ENCODE results near the gene MXRA5. TPM values are rescaled to one million over a fixed set of nuclear protein-coding genes. Genes with fewer than 3 reads are reported as not detected.
"Not testable (repeated sequence)": the region's sequence is repeated elsewhere in the genome, so short reads cannot be mapped to it uniquely, and the experiment has no call there.

Gene MXRA5
- total RNA-seq, 1 donor from 2014 or later, result not detected

DNA sequence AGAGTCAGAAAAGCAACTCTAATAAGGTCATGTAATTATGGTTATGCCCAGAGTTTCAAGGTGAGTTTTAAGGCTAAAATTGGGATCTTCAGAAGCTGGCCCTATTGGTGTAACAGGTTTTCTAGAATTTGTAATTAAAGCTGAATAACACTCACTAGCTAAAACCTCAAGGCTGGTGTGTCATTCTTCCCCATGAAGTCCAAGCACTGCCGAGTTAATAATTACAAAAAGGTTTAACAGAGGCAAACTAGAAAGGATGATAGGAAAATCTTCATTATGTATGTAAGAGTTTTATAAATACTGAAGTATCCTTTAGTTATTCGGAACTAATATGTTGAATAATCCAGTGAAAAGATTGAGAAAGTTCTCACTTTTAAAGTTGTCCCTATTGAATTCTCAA is 34.3 kb downstream of the MXRA5 start:
- H3K4me1 Mint-ChIP-seq (ENCODE audit: low read depth), result no peaks in the 10 kb centered on the region
- no peak for DNase-seq (ENCODE audit: low spot score)
- no peak overlapping the region for H3K27ac Mint-ChIP-seq
- H3K4me3 Mint-ChIP-seq, result no peak overlapping the region
- intact Hi-C loops (cut with micrococcal nuclease), result no loop called here
- H3K36me3 Mint-ChIP-seq (ENCODE audit: low read depth), result no peaks in the 10 kb centered on the region
- no peaks in the 10 kb centered on the region for H3K9me3 Mint-ChIP-seq
- H3K27me3 Mint-ChIP-seq (ENCODE audit: insufficient read depth), result no peaks in the 10 kb centered on the region

DNA sequence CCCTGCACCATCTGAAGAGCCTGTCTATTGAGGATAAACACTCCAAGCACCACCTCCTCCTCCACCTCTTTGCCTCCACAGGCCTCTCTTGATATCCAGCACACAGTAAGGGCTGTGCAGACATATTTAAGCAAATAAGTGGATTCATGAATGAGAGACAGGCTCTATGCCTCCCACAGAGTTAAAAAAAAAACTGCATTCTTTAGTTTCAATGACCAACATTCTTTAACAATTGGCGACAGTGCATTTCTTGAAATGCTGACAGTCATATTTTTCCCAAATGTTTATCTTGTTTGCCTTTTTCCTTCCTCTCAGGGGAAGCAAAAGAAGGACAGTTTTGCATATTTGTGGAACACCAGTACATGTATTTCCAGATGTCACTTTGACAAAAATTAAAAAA is 38.6 kb downstream of the MXRA5 start:
- intact Hi-C loops (cut with micrococcal nuclease), result no loop called here
- no peak for DNase-seq (ENCODE audit: low spot score)
- no peak overlapping the region for H3K27ac Mint-ChIP-seq
- no peaks in the 10 kb centered on the region for H3K27me3 Mint-ChIP-seq (ENCODE audit: insufficient read depth)
- no peaks in the 10 kb centered on the region for H3K9me3 Mint-ChIP-seq
- no peaks in the 10 kb centered on the region for H3K36me3 Mint-ChIP-seq (ENCODE audit: low read depth)
- H3K4me1 Mint-ChIP-seq (ENCODE audit: low read depth), result no peaks in the 10 kb centered on the region
- no peak overlapping the region for H3K4me3 Mint-ChIP-seq

DNA sequence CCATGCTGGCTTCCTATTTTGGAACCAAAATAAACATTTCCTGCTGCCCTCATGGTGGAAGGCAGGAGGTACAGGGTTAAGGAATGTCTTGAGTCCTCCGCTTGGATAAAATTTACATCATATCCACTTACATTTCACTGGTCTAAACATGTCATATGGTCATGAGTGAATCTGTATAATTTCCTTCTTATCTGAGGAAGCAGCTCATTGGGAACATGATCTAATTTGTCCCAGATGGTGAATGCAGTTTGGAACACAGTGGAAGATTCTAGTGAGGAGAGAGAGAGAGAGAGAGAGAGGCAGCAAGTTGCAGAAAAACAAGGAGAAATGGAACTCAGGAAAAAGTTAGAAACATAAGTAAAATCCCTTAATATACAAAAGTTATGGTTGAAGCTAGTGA is 46.8 kb downstream of the MXRA5 start:
- no peaks in the 10 kb centered on the region for H3K27me3 Mint-ChIP-seq (ENCODE audit: insufficient read depth)
- no peak for DNase-seq (ENCODE audit: low spot score)
- no peaks in the 10 kb centered on the region for H3K36me3 Mint-ChIP-seq (ENCODE audit: low read depth)
- H3K27ac Mint-ChIP-seq, result no peak overlapping the region
- H3K4me1 Mint-ChIP-seq (ENCODE audit: low read depth), result no peaks in the 10 kb centered on the region
- H3K4me3 Mint-ChIP-seq, result no peak overlapping the region
- no peaks in the 10 kb centered on the region for H3K9me3 Mint-ChIP-seq
- intact Hi-C loops (cut with micrococcal nuclease), result no loop called here

DNA sequence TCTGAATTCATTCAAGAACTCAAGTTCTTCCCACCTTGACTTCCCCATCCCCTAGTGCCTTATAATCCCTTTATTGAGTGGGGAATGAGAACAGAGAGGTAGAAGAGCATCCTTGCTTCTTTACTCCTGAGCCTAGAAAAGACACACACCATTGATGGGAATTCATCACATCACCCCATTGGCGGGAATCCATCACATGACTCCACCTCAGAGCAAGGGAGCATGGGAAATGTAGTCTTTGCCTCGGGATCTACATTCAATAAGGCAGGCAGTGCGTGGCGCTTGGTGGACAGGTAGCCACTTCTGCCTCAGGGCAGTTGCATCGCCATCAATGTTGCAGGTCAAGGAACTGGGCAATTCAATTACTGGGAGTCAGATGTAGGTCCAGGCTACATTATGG is 50.7 kb downstream of the MXRA5 start:
- Mint-ChIP-seq H3K4me1 (ENCODE audit: low read depth) (no peaks in the 10 kb centered on the region), H3K27ac (no peak overlapping the region), H3K27me3 (ENCODE audit: insufficient read depth) (no peaks in the 10 kb centered on the region), H3K9me3 (no peaks in the 10 kb centered on the region), H3K36me3 (ENCODE audit: low read depth) (no peaks in the 10 kb centered on the region), H3K4me3 (no peak overlapping the region)
- DNase-seq (ENCODE audit: low spot score), result no peak
- intact Hi-C loops (cut with micrococcal nuclease), result no loop called here

DNA sequence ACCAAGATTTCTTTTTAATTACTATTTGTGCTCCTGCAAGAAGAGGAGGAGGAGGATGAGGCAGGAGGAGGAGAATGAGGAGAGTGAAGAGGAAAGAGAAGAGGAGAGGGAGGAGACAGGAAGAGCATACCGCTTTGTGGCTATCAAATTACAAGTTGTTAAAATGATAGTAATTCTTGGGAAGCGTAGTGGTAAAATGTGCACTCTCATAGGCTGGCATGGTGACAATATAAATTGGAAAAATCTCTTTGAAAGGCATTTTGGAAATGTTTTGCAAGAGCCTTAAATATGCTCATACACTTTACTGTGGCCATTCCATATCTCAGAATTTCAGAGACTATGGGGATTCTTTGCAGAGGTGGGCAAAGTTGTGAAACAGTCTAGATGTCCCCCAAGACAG is 53.2 kb downstream of the MXRA5 start:
- no peaks in the 10 kb centered on the region for H3K9me3 Mint-ChIP-seq
- H3K27me3 Mint-ChIP-seq (ENCODE audit: insufficient read depth), result peaks cover 4% of the 10 kb centered on the region
- H3K4me1 Mint-ChIP-seq (ENCODE audit: low read depth), result no peaks in the 10 kb centered on the region
- no peak overlapping the region for H3K4me3 Mint-ChIP-seq
- intact Hi-C loops (cut with micrococcal nuclease), result no loop called here
- H3K36me3 Mint-ChIP-seq (ENCODE audit: low read depth), result no peaks in the 10 kb centered on the region
- H3K27ac Mint-ChIP-seq, result no peak overlapping the region
- DNase-seq (ENCODE audit: low spot score), result no peak

DNA sequence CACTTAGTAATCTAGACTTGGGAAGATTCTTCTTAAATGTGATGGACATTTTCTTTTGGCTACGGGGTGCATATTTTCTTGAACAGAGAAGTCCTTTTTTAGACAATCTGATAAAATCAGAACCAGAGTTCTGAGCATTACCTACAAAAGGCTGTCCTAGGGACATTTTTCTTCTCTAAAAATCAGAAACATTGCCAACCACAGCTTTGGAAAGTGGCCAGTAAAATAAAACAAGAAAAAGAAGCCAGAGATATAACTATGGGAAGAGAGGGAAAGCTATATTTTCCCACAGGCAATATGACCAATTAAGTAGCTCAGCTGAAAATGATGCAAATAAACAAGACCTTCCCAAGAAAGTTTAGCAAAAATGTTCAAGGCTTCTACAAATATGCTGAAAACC is 55.9 kb downstream of the MXRA5 start:
- no peaks in the 10 kb centered on the region for H3K9me3 Mint-ChIP-seq
- intact Hi-C loops (cut with micrococcal nuclease), result no loop called here

DNA sequence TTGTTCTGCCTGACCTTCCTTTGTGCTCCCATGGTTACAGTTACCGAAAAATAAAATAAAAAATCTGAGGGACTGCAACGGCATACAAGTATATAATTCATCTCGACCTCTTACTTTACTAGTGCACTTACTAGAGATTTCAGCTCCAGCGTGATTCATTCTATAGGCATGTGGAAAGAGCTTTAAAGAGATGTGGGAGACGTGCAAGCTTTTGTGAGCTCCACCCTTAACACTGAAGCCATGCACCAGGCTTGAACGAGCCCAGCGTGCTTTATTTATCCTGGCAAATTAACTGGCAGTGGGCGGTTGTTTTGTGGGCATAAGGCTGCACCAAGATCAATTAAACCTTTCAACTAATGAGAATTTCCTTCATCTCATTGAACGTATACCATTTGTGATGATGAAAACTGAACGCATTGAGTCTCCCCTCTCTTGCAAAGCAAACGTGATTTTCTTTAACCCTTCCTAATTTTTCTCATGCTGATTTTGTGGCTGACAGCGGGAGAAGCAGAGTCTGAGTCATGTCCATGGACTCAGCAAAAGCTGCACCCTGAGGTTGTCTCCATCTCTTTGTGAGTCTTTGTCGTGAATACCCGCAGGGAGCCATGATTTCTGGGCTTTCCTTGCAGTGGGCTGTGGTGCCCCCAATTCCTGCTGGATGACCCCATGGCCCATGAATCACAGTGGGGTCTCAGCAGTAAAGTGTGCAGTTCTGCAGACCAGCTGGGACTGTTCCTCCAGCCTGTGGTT is 60.1 kb downstream of the MXRA5 start:
- DNase-seq (ENCODE audit: low spot score), result no peak
- Mint-ChIP-seq H3K4me3 (no peak overlapping the region), H3K27ac (no peak overlapping the region), H3K9me3 (no peaks in the 10 kb centered on the region), H3K4me1 (ENCODE audit: low read depth) (no peaks in the 10 kb centered on the region), H3K36me3 (ENCODE audit: low read depth) (no peaks in the 10 kb centered on the region), H3K27me3 (ENCODE audit: insufficient read depth) (peaks cover 4% of the 10 kb centered on the region)
- intact Hi-C loops (cut with micrococcal nuclease), result no loop called here

More for the DNA sequence above, 55.9 kb downstream of the MXRA5 start:
- no peak overlapping the region for H3K4me3 Mint-ChIP-seq
- no peak overlapping the region for H3K27ac Mint-ChIP-seq
- DNase-seq (ENCODE audit: low spot score), result no peak
- peaks cover 4% of the 10 kb centered on the region for H3K27me3 Mint-ChIP-seq (ENCODE audit: insufficient read depth)
- no peaks in the 10 kb centered on the region for H3K36me3 Mint-ChIP-seq (ENCODE audit: low read depth)
- no peaks in the 10 kb centered on the region for H3K4me1 Mint-ChIP-seq (ENCODE audit: low read depth)

DNA sequence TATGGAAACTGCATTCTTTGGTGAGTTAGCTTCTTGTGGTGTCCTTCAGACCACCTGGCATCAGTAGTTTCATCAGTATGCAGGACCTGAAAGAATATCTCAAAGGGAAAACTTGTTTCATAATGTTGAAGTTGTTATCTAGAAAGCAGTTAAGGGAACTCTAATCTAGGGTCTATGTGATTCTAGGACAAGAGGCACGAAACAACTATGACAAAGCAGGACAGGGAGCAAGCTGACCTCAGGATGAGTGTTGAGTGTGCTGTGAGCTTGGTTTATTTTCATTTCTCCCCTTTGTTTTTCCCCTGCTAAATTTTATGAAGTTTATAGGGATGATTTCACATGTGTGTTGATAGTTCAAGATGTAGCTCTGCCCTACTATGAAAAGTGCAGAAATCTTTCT is 65.7 kb downstream of the MXRA5 start:
- no peaks in the 10 kb centered on the region for H3K27me3 Mint-ChIP-seq (ENCODE audit: insufficient read depth)
- H3K4me3 Mint-ChIP-seq, result no peak overlapping the region
- no peaks in the 10 kb centered on the region for H3K4me1 Mint-ChIP-seq (ENCODE audit: low read depth)
- DNase-seq (ENCODE audit: low spot score), result no peak
- H3K9me3 Mint-ChIP-seq, result peaks cover 6% of the 10 kb centered on the region
- H3K27ac Mint-ChIP-seq, result no peak overlapping the region
- intact Hi-C loops (cut with micrococcal nuclease), result no loop called here
- H3K36me3 Mint-ChIP-seq (ENCODE audit: low read depth), result no peaks in the 10 kb centered on the region

DNA sequence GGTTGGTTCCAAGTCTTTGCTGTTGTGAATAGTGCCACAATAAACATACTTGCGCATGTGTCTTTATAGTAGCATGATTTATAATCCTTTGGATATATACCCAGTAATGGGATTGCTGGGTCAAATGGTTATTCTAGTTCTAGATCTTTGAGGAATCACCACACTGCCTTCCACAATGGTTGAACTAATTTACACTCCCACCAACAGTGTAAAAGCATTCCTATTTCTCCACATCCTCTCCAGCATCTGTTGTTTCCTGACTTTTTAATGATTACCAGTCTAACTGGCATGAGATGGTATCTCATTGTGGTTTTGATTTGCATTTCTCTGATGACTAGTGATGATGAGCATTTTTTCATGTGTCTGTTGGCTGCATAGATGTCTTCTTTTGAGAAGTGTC is 72.8 kb downstream of the MXRA5 start:
- DNase-seq (ENCODE audit: low spot score); H3K4me1 Mint-ChIP-seq (ENCODE audit: low read depth); H3K27me3 Mint-ChIP-seq (ENCODE audit: insufficient read depth); H3K4me3 Mint-ChIP-seq; H3K36me3 Mint-ChIP-seq (ENCODE audit: low read depth); intact Hi-C loops (cut with micrococcal nuclease); H3K27ac Mint-ChIP-seq: not testable (repeated sequence)
- peaks cover 15% of the 10 kb centered on the region for H3K9me3 Mint-ChIP-seq

DNA sequence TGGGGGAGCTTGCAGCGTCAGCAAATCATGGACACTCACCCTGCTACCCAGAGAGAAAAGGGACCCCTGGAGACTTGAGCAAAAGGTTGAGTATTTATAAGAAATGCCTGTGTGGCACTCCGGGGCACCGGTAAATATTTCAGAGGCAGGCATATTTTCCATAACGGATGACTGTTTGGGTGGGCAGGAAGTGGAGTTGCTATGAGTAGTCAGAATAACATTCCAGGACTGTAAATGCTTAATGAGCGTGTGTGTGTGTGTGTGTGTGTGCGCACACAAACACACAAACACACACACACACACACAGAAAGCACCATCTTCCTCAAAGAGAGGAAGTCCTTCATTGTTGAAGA is 74.6 kb downstream of the MXRA5 start:
- H3K4me1 Mint-ChIP-seq (ENCODE audit: low read depth), result no peaks in the 10 kb centered on the region
- DNase-seq (ENCODE audit: low spot score), result no peak
- H3K27me3 Mint-ChIP-seq (ENCODE audit: insufficient read depth), result no peaks in the 10 kb centered on the region
- no peak overlapping the region for H3K4me3 Mint-ChIP-seq
- peaks cover 9% of the 10 kb centered on the region for H3K9me3 Mint-ChIP-seq
- no peaks in the 10 kb centered on the region for H3K36me3 Mint-ChIP-seq (ENCODE audit: low read depth)
- intact Hi-C loops (cut with micrococcal nuclease), result no loop called here
- H3K27ac Mint-ChIP-seq, result no peak overlapping the region

DNA sequence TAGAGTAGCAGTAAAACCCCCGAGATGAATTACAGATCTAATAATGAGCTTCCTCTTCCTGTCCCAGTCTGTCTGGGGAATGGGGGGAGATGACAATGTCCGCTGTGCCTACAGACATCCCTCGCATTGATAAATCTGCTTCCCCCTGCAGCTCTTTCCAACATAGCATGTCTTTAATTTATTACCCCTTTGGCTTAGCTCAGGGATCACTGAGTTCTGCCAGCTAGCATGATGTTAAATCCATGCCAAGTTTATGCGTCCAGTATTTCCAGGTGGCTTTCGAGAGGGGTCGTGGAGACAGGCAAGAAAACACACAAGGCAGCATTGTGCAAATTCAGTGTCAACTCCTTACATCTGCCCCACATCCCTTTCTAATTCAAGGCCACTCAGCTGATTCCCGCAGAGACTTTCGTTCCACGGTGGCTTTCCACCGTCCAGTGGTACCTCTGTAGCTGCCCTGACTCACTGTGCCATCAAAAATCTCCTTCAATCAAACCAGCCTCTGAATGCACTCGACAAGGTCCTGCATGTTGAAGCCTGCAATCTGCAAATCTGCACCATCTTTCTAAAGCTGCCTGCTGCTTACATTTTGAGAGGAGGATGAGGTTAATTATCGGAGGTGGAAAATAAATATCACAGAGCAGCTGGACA is 75.1 kb downstream of the MXRA5 start:
- intact Hi-C loops (cut with micrococcal nuclease), result no loop called here
- no peak for DNase-seq (ENCODE audit: low spot score)
- H3K4me3 Mint-ChIP-seq, result no peak overlapping the region
- H3K36me3 Mint-ChIP-seq (ENCODE audit: low read depth), result no peaks in the 10 kb centered on the region
- no peaks in the 10 kb centered on the region for H3K4me1 Mint-ChIP-seq (ENCODE audit: low read depth)
- no peaks in the 10 kb centered on the region for H3K27me3 Mint-ChIP-seq (ENCODE audit: insufficient read depth)
- peaks cover 9% of the 10 kb centered on the region for H3K9me3 Mint-ChIP-seq
- no peak overlapping the region for H3K27ac Mint-ChIP-seq

DNA sequence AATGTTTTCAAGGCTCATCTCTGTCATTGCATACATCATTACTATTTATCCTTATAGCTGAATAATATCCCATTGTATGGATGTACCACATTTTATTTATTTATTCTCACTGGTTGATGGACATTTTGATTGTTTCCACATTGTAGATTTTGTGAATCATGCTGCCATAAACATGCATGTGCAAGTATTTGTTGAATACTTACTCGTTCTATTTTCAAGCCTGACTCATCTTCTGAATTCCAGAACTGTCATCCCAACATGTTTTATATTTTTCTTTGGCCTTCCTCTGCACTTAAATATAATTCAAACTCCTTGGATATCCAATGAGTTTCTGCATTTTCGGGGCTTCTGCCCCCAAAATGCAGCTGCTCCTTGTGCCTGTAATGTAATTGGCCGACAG is 77.6 kb downstream of the MXRA5 start:
- Mint-ChIP-seq H3K4me1 (ENCODE audit: low read depth) (no peaks in the 10 kb centered on the region), H3K4me3 (no peak overlapping the region), H3K36me3 (ENCODE audit: low read depth) (no peaks in the 10 kb centered on the region), H3K27me3 (ENCODE audit: insufficient read depth) (no peaks in the 10 kb centered on the region), H3K27ac (no peak overlapping the region), H3K9me3 (peaks cover 4% of the 10 kb centered on the region)
- no peak for DNase-seq (ENCODE audit: low spot score)
- intact Hi-C loops (cut with micrococcal nuclease), result no loop called here

DNA sequence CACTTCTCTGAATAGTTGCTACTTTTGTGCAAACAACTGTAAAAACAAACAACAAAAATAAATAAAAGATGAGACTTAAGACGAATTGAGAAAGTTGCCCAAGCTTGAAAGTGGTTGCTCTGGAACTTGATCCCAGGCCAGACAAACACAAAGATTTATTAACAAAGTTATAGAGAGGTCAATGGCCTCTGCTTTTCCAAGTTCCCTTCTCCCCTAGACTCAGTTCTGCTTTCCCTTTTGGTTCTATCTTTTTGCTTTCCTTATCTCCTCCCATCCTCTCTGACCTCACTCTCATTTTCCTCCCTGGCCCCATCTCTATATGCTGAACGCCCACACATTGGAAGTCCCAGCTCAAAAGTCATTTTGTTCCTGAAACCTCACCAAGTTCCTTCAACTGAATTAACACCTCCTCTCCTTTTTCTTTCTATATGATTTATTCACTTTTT is 82.7 kb downstream of the MXRA5 start:
- no peak overlapping the region for H3K4me3 Mint-ChIP-seq
- H3K4me1 Mint-ChIP-seq (ENCODE audit: low read depth), result no peaks in the 10 kb centered on the region
- no peaks in the 10 kb centered on the region for H3K36me3 Mint-ChIP-seq (ENCODE audit: low read depth)
- DNase-seq (ENCODE audit: low spot score), result no peak
- intact Hi-C loops (cut with micrococcal nuclease), result no loop called here
- H3K9me3 Mint-ChIP-seq, result peaks cover 4% of the 10 kb centered on the region
- H3K27me3 Mint-ChIP-seq (ENCODE audit: insufficient read depth), result no peaks in the 10 kb centered on the region
- no peak overlapping the region for H3K27ac Mint-ChIP-seq

DNA sequence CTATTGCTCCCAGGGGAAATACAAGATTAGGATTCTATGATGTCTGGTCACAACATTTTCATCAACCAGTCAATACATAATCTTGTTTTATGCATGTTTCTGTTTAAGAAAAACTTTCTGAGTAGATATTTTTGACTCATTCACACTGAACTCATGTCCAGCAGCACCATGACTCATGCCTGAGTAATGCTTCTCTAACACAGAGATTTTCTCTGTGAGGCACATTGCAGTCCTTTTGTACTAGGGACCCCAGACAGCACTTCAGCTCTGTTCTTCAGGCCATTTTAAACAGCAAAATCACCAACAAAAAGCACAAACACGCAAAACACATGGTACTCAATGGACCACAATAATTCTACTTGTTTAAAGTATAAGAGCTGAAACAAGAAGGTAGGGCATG is 83.6 kb downstream of the MXRA5 start:
- Mint-ChIP-seq H3K4me3 (no peak overlapping the region), H3K27me3 (ENCODE audit: insufficient read depth) (no peaks in the 10 kb centered on the region), H3K9me3 (peaks cover 4% of the 10 kb centered on the region), H3K36me3 (ENCODE audit: low read depth) (no peaks in the 10 kb centered on the region), H3K4me1 (ENCODE audit: low read depth) (no peaks in the 10 kb centered on the region), H3K27ac (no peak overlapping the region)
- intact Hi-C loops (cut with micrococcal nuclease), result no loop called here
- no peak for DNase-seq (ENCODE audit: low spot score)

All from activated T-helper 1 cell treated with anti-CD3 and anti-CD28 coated beads, Interleukin-12 subunit alpha, Interleukin-12 subunit beta, Interleukin-2, Interleukin-4 antibody, amounts not matched to agents 30 ng/mL and 10 ng/mL and 1 ng/mL, durations not matched to agents 14 hours and 24 hours and 36 hours (primary cell).